K562 (cell line): ENCODE results near the gene C1QTNF12. TPM values are rescaled to one million over a fixed set of nuclear protein-coding genes. Genes with fewer than 3 reads are reported as not detected.

Source experiments
- ATAC-seq: fragments of 200-7000 bp; cut with Tn5 transposase; 3 replicates; pipeline ENCODE4 v1.9.1; 2020; ENCODE audit warnings: moderate library complexity
- BruUV-seq: library from RNA; stranded (reverse); fragments of 400-500 nt; replicated peaks from 2 replicates; lab custom pipeline; 2021; lab: Mats Ljungman, UMichigan
- CTCF ChIA-PET: fragments of 300-600 bp; formaldehyde crosslinking; extraction: SDS; loops from one replicate; lab custom pipeline; 2021; ENCODE audit warnings: low intra/inter-chr PET ratio; lab: Yijun Ruan, JAX
- POLR2A ChIA-PET: fragments of 300-600, 350-650 bp; sonication (Branson Sonifier 250); formaldehyde crosslinking; extraction: SDS; loops from one replicate; lab custom pipeline; 2021; ENCODE audit warnings: antibody characterized with exemption, inconsistent platforms; lab: Yijun Ruan, JAX
- DNase-seq, 4 experiments: peaks; one replicate each; pipeline versions ENCODE4 v3.0.0 to v3.0.0-alpha.2; 2011 to 2018; ENCODE audit warnings: low spot score in 3 of 4, mixed read lengths in 3 of 4; ENCODE audit errors: extremely low read depth in 1 of 4
- FAIRE-seq: peaks from 2 replicates; lab custom pipeline; 2011; peaks lifted over from hg19 to GRCh38; lab: Jason Lieb, UNC
- H2AFZ ChIP-seq: 2 replicates; pipeline ENCODE4 v1.6.0; 2011; ENCODE audit warnings: low read depth, low read length, control low read depth, inconsistent platforms
- H3K27ac ChIP-seq: fragments of 200-600 bp; 3 replicates; pipeline ENCODE4 v1.8.0; 2011; ENCODE audit warnings: low read depth, mild to moderate bottlenecking, control low read depth, inconsistent platforms, low read length, moderate library complexity, mixed read lengths; ENCODE audit errors: extremely low read depth
- H3K27me3 ChIP-seq, 2 experiments: fragments of 300-600 bp in 1 of 2; 2 replicates in 1 of 2; 3 replicates in 1 of 2; pipeline versions ENCODE4 v1.6.0 to v1.8.0; 2011; ENCODE audit warnings: inconsistent platforms in 2 of 2, low read length in 2 of 2, mild to moderate bottlenecking in 1 of 2, mixed read lengths in 1 of 2, moderate library complexity in 1 of 2; ENCODE audit not compliant: control insufficient read depth in 2 of 2, insufficient read depth in 2 of 2
- H3K36me3 ChIP-seq: fragments of 300-600 bp; 3 replicates; pipeline ENCODE4 v1.8.0; 2011; ENCODE audit warnings: mild to moderate bottlenecking, low read length, inconsistent platforms; ENCODE audit not compliant: control insufficient read depth, insufficient read depth
- H3K4me1 ChIP-seq, 2 experiments: fragments of 200-600 bp in 1 of 2; replicated peaks in 1 of 2; 2 replicates in 1 of 2; 3 replicates in 1 of 2; pipeline versions ENCODE4 v1.5.1 to v1.8.0; 2011; ENCODE audit warnings: inconsistent platforms in 2 of 2, low read length in 2 of 2, mild to moderate bottlenecking in 1 of 2, mixed read lengths in 1 of 2, moderate library complexity in 1 of 2; ENCODE audit not compliant: control insufficient read depth in 2 of 2, insufficient read depth in 2 of 2
- H3K4me2 ChIP-seq: 2 replicates; pipeline ENCODE4 v1.6.1; 2011; ENCODE audit warnings: low read length, control low read depth, inconsistent platforms, mixed read lengths; ENCODE audit not compliant: insufficient read depth
- H3K4me3 ChIP-seq: fragments of 200-600 bp; sonication (generic), shearing (Covaris generic); 2 replicates; pipeline ENCODE4 v1.5.1; 2016; ENCODE audit warnings: control low read depth, inconsistent platforms
- H3K79me2 ChIP-seq: fragments of 200-600 bp; 3 replicates; pipeline ENCODE4 v1.8.0; 2011; ENCODE audit warnings: low read length, inconsistent platforms; ENCODE audit not compliant: control insufficient read depth, insufficient read depth
- H3K9ac ChIP-seq, 2 experiments: 2 replicates each; pipeline versions ENCODE4 v1.6.0 to v1.6.1; 2011; ENCODE audit warnings: low read depth in 2 of 2, low read length in 2 of 2, control low read depth in 1 of 2, inconsistent platforms in 1 of 2, mild to moderate bottlenecking in 1 of 2, mixed read lengths in 1 of 2; ENCODE audit not compliant: insufficient read depth in 1 of 2
- H3K9me1 ChIP-seq: one replicate; pipeline ENCODE4 v1.6.0; 2011; ENCODE audit warnings: inconsistent platforms, mild to moderate bottlenecking, low read length, moderate library complexity; ENCODE audit not compliant: control insufficient read depth, insufficient read depth
- H3K9me3 ChIP-seq: replicated peaks from 2 replicates; pipeline ENCODE4 v1.5.1; 2011; ENCODE audit warnings: low read depth, low read length, inconsistent platforms; ENCODE audit not compliant: control insufficient read depth, insufficient read depth
- H4K20me1 ChIP-seq: replicated peaks from 2 replicates; pipeline ENCODE4 v1.6.1; 2011; ENCODE audit warnings: low read length, inconsistent platforms, mixed read lengths; ENCODE audit not compliant: control insufficient read depth, insufficient read depth
- NFIC ChIP-seq: fragments of 450-650 bp; IDR thresholded peaks from 2 replicates; pipeline ENCODE4 v1.6.1; 2017; ENCODE audit warnings: mild to moderate bottlenecking, inconsistent platforms
- POLR2G ChIP-seq: fragments of 200-400 bp; formaldehyde crosslinking; IDR thresholded peaks from 2 replicates; pipeline ENCODE4 v1.6.1; 2017; ENCODE audit warnings: low read depth, mild to moderate bottlenecking, antibody characterized with exemption, low read length, moderate library complexity
- RBM22 ChIP-seq: fragments of 200-400 bp; formaldehyde crosslinking; IDR thresholded peaks from 2 replicates; pipeline ENCODE4 v1.6.1; 2018; ENCODE audit warnings: low read length, low read depth; ENCODE audit not compliant: poor library complexity, severe bottlenecking
- SUPT5H ChIP-seq: fragments of 450-650 bp; IDR thresholded peaks from 2 replicates; pipeline ENCODE4 v1.6.1; 2016
- ZBTB5 ChIP-seq: fragments of 450-650 bp; IDR thresholded peaks from 2 replicates; pipeline ENCODE4 v1.6.1; 2017; ENCODE audit warnings: antibody characterized with exemption
- ZBTB7A ChIP-seq: IDR thresholded peaks from 2 replicates; pipeline ENCODE4 v1.6.1; 2011; ENCODE audit warnings: low read depth, mild to moderate bottlenecking, low read length, moderate library complexity, borderline replicate concordance; ENCODE audit not compliant: control insufficient read depth
- ZNF311 ChIP-seq: fragments of 250-450 bp; sonication (Bioruptor Pico); IDR thresholded peaks from 2 replicates; pipeline ENCODE4 v1.4.0; 2020; ENCODE audit warnings: mild to moderate bottlenecking, moderate library complexity
- ZNF407 ChIP-seq: fragments of 450-650 bp; IDR thresholded peaks from 2 replicates; pipeline ENCODE4 v1.6.1; 2016; ENCODE audit warnings: low read depth
- ZNF512 ChIP-seq: IDR thresholded peaks from 2 replicates; pipeline ENCODE4 v1.6.1; 2016; ENCODE audit warnings: missing genetic modification characterization, missing compliant biosample characterization
- WGBS: fragments of 100-300 bp; shearing (Covaris generic); methylation state at CpG from one replicate; pipeline ENCODE4 v1.1.6; 2016; ENCODE audit warnings: low coverage, mixed read lengths; ENCODE audit not compliant: insufficient coverage; ENCODE audit errors: missing lambda C conversion rate; 5-methylcytosine and 5-hydroxymethylcytosine counted together
- in situ Hi-C: fragments of 300-500 bp; cut with MboI; formaldehyde crosslinking; loops from 4 replicates; pipeline ENCODE4 v1.15.0; 2018; ENCODE audit warnings: inconsistent platforms, mixed read lengths
- intact Hi-C: fragments of 100-400 bp; cut with micrococcal nuclease; formaldehyde crosslinking; loops from 2 replicates; pipeline ENCODE4 v1.14.2; 2022
- polyA plus RNA-seq, 8 experiments: library from polyadenylated mRNA; depleted of rRNA in 4 of 8; stranded (reverse) in 5 of 8; unstranded in 3 of 8; fragments of >200 nt; fragmentation: Nextera tagmentation in 2 of 8; fragmentation: Illumina TruSeq in 1 of 8; extraction: Ambion mirVana in 2 of 8; extraction: Trizol in 1 of 8; gene quantifications; 2 replicates each; pipeline versions ENCODE4 v1.2.1 to v1.2.3, GENCODE V29; 2011 to 2014; ENCODE audit warnings: inconsistent platforms in 1 of 8, missing spikeins in 1 of 8
- total RNA-seq, 7 experiments: library from RNA; depleted of rRNA in 6 of 7; stranded (reverse); fragments of >200 nt in 6 of 7; fragmentation: Illumina TruSeq in 2 of 7; extraction: Trizol in 2 of 7; gene quantifications; 2 replicates each; pipeline versions ENCODE4 v1.2.1 to v1.2.3, GENCODE V29; 2011 to 2021; ENCODE audit warnings: low replicate concordance in 1 of 7

Gene C1QTNF12
- total and polyA plus RNA-seq, 9 of the 15 experiments (the other 6 are each of a cell fraction or from before 2014, with no cell fraction given) = 0.11 to 4.3 (median 0.93) TPM; not detected in 3

- Histone ChIP-seq H3K79me2 (peaks cover 24% of the 10 kb centered on the region), H4K20me1 (peaks cover 8% of the 10 kb centered on the region; the same call in 1 of the 2 replicates), H3K4me1 (peaks cover 0 to 24% of the 10 kb centered on the region in 2 experiments; a peak in 2 of 5 replicates), H2AFZ (no peak overlapping the region), H3K9ac (no peak overlapping the region), H3K4me2 (no peak overlapping the region), H3K9me3 (no peaks in the 10 kb centered on the region), H3K27me3 (no peaks in the 10 kb centered on the region; a peak in 1 of 5 replicates), H3K27ac (no peak overlapping the region), H3K36me3 (peaks cover 89% of the 10 kb centered on the region), H3K9me1 (peaks cover 10% of the 10 kb centered on the region), H3K4me3 (no peak overlapping the region)
- 98% methylated on average over 17 of the region's 17 CpGs for WGBS
- DNase-seq (no peak), FAIRE-seq (no peak), ATAC-seq (no peak)
- ChIA-PET POLR2A (interaction anchor here (0.6 to 1.4 kb wide), 4 partner anchors 9 to 137 kb away, joined by 3 to 7 read pairs (median 4); no protein-coding TSS in a partner anchor), CTCF (interaction anchor here (0.7 kb wide), 1 partner anchor 16 kb away, joined by 3 read pairs; no protein-coding TSS in a partner anchor)
- in situ Hi-C loops (no loop called here), intact Hi-C loops (no loop called here)
- BruUV-seq = no TSS peak
- TF ChIP-seq ZNF512 (no peak), NFIC (no peak), SUPT5H (0 out of 2 replicates have a peak, but pooled peaks have one; percentile 16), RBM22 (no peak), ZBTB7A (no peak), ZNF311 (CRISPR knock-in tag) (no peak), POLR2G (0 out of 2 replicates have a peak, but pooled peaks have one; percentile 12), ZNF407 (no peak), ZBTB5 (no peak)
Observed at GRCh38 chr1:1262071-1262470, 15.5 kb upstream of the C1QTNF12 start.
